ENCODE measurements around the gene DLG1.

Gene DLG1

GRCh38 chr3:197027151-197027895, 271.1 kb downstream of the DLG1 start:
- no peak for DNase-seq

- DNase-seq, result no peak
Measured at GRCh38 chr3:197026481-197026866, 271.9 kb downstream of the DLG1 start.

- DNase-seq, result no peak
Measured at GRCh38 chr3:197025736-197026480, 272.5 kb downstream of the DLG1 start.

- no peak for DNase-seq
Measured at GRCh38 chr3:197024881-197025735, 273.3 kb downstream of the DLG1 start.

GRCh38 chr3:197023998-197024651, 274.3 kb downstream of the DLG1 start:
- no peak for DNase-seq

GRCh38 chr3:197023241-197023997, 275.0 kb downstream of the DLG1 start:
- peak in 1 of 2 donors; percentile 40 for DNase-seq

- no peak for DNase-seq
Measured at GRCh38 chr3:197022405-197023231, 275.8 kb downstream of the DLG1 start.

GRCh38 chr3:197021729-197022404, 276.5 kb downstream of the DLG1 start:
- no peak for DNase-seq

GRCh38 chr3:197021231-197021630, 277.2 kb downstream of the DLG1 start:
- DNase-seq, result no peak

GRCh38 chr3:197019535-197019934, 278.9 kb downstream of the DLG1 start:
- no peak for DNase-seq

- no peak for DNase-seq
Measured at GRCh38 chr3:197019021-197019420, 279.4 kb downstream of the DLG1 start.

GRCh38 chr3:197017003-197017402, 281.4 kb downstream of the DLG1 start:
- DNase-seq, result no peak

GRCh38 chr3:197015790-197016736, 282.3 kb downstream of the DLG1 start:
- no peak for DNase-seq

GRCh38 chr3:197014942-197015575, 283.4 kb downstream of the DLG1 start:
- DNase-seq, result no peak

GRCh38 chr3:197014024-197014423, 284.4 kb downstream of the DLG1 start:
- no peak for DNase-seq

GRCh38 chr3:197012540-197012883, 285.9 kb downstream of the DLG1 start:
- no peak for DNase-seq

GRCh38 chr3:197011780-197012539, 286.5 kb downstream of the DLG1 start:
- no peak for DNase-seq
